Measurements from ENCODE around the gene ESPNL. TPM values are rescaled to one million over a fixed set of nuclear protein-coding genes. Genes with fewer than 3 reads are reported as not detected.

ESPNL gene
- total RNA-seq, 1 experiment from 2014 or later, result 6.9 TPM

Other genes starting within 250 kb of the ESPNL start
- 0.22 and 1.7 TPM in 2 replicates for gene RAMP1, start 240.7 kb upstream of the ESPNL start, total RNA-seq (2014; rRNA removed; shearing (Covaris generic))
- 63.0 and 100 TPM in 2 replicates for gene UBE2F, start 133.3 kb upstream of the ESPNL start, total RNA-seq (2014; rRNA removed; shearing (Covaris generic))
- gene SCLY, start 39.3 kb upstream of the ESPNL start, total RNA-seq (2014; rRNA removed; shearing (Covaris generic)), result 24.8 and 38.1 TPM in 2 replicates
- 0.50 and 1.5 TPM in 2 replicates for gene KLHL30, start 38.3 kb downstream of the ESPNL start, total RNA-seq (2014; rRNA removed; shearing (Covaris generic))
- 8.4 and 14.9 TPM in 2 replicates for gene ERFE, start 58.6 kb downstream of the ESPNL start, total RNA-seq (2014; rRNA removed; shearing (Covaris generic))
- gene ILKAP, start 103.4 kb downstream of the ESPNL start, total RNA-seq (2014; rRNA removed; shearing (Covaris generic)), result 14.5 and 20.2 TPM in 2 replicates
- 13.8 and 31.7 TPM in 2 replicates for gene HES6, start 139.7 kb downstream of the ESPNL start, total RNA-seq (2014; rRNA removed; shearing (Covaris generic))
- gene PER2, start 188.3 kb downstream of the ESPNL start, total RNA-seq (2014; rRNA removed; shearing (Covaris generic)), result 4.6 and 5.8 TPM in 2 replicates
- gene TRAF3IP1, start 220.2 kb downstream of the ESPNL start, total RNA-seq (2014; rRNA removed; shearing (Covaris generic)), result 6.9 and 12.7 TPM in 2 replicates

Data from SJSA1 (cell line).